Body of pancreas (tissue), 4 donors: ENCODE results near the gene GRXCR2.

Source experiments
- POLR2A ChIP-seq, 3 donors: fragments of 450-650 bp; IDR thresholded peaks; one replicate each; pipeline ENCODE4 v1.6.1; 2016; ENCODE audit warnings: antibody characterized with exemption in 3 of 3, mild to moderate bottlenecking in 2 of 3
- TF ChIP-seq, protein P1 (sequence below), 7 experiments: fragments of 450-650 bp in 4 of 7; fragments of 200-600 bp in 3 of 7; sonication (generic) in 3 of 7; IDR thresholded peaks; one replicate each; pipeline ENCODE4 v1.5.1; 2016 to 2019; ENCODE audit warnings: antibody characterized with exemption in 7 of 7

DNA sequence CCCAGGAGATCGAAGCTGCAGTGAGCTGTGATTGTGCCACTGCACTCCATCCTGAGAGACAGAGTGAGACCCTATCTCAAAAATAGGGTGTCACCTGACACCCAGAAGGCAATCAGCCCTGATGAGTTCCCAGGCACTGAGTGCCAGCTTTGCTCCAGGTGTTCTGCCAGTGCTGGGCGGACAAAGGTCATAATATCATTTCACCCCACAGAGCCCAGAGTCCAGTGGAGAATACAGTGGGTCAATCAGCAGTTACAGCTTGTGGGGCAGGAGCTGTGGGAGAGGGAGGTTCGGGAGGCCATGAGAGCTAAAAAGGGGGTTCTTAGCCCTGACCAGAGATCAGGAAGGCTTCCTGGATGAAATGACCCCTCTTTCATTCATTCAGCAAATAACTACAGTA, 39.2 kb upstream of the GRXCR2 start:
- TF ChIP-seq POLR2A (IDR thresholded peaks at IDR 0.05) = no peak
- TF ChIP-seq, protein P1, sequence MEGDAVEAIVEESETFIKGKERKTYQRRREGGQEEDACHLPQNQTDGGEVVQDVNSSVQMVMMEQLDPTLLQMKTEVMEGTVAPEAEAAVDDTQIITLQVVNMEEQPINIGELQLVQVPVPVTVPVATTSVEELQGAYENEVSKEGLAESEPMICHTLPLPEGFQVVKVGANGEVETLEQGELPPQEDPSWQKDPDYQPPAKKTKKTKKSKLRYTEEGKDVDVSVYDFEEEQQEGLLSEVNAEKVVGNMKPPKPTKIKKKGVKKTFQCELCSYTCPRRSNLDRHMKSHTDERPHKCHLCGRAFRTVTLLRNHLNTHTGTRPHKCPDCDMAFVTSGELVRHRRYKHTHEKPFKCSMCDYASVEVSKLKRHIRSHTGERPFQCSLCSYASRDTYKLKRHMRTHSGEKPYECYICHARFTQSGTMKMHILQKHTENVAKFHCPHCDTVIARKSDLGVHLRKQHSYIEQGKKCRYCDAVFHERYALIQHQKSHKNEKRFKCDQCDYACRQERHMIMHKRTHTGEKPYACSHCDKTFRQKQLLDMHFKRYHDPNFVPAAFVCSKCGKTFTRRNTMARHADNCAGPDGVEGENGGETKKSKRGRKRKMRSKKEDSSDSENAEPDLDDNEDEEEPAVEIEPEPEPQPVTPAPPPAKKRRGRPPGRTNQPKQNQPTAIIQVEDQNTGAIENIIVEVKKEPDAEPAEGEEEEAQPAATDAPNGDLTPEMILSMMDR (IDR thresholded peaks at IDR 0.05) = no peak
